ENCODE data around the gene PAX2. TPM values are rescaled to one million over a fixed set of nuclear protein-coding genes. Genes with fewer than 3 reads are reported as not detected.

The PAX2 gene
- total and polyA plus RNA-seq, 2 of the 13 experiments (the other 11 are each of a cell fraction or from before 2014, with no cell fraction given): not detected

DNA sequence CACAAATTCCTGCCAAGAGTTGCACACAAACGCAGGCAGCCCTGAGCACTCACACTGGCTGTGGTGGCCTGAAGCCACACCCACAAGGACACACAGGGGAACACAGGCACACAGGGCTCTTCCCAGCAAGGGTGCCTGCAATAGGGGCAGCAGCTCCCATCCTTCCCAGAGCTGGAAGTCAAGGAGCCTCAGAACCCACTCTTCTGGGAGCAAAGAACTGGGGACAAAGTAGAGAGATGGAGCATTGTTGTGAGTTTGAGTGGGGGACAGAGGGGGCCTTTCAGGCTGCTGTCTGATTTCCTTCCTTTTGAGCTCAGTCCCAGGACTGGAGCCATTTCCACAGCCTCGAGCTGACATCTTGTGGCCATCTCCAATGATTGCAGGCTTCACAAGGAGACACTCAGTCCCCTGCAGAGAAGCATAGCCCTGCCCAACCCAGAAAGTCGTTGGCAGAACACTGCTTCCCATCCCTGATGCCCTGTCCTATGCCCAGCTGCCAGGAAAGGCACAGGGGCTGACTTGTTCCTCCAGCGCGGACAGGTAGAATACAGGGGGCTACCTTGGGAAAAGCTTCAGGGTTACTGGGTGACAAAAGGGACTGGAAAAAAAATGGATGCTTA lies 133.0 kb downstream of the PAX2 start (continued):
- TF ChIP-seq GATAD1 (CRISPR knock-in tag; IDR thresholded peaks at IDR 0.05) (0 out of 2 replicates have a peak, but pooled peaks have one; percentile 22), KDM2A (CRISPR knock-in tag; IDR thresholded peaks at IDR 0.05; ENCODE audit: borderline replicate concordance, low read depth) (peak; percentile 39; the same call in 1 of the 2 replicates), EZH2 (conservative IDR thresholded peaks at IDR 0.05; ENCODE audit: low read depth, low read length) (no peak), FOXA1 (IDR thresholded peaks at IDR 0.05) (no peak), FOXA1 (CRISPR knock-in tag; IDR thresholded peaks at IDR 0.05) (no peak), ELF3 (CRISPR knock-in tag; IDR thresholded peaks at IDR 0.05) (peak; percentile 38; the same call in 1 of the 2 replicates), GZF1 (CRISPR knock-in tag; IDR thresholded peaks at IDR 0.05) (0 out of 2 replicates have a peak, but pooled peaks have one; percentile 20), SMARCC2 (IDR thresholded peaks at IDR 0.05) (no peak), AKAP8 (CRISPR knock-in tag; IDR thresholded peaks at IDR 0.05) (no peak), ZSCAN30 (CRISPR knock-in tag; IDR thresholded peaks at IDR 0.05) (no peak), ZNF660 (CRISPR knock-in tag; IDR thresholded peaks at IDR 0.05; ENCODE audit: borderline replicate concordance, low read depth) (no peak), POLR2G (IDR thresholded peaks at IDR 0.05; ENCODE audit: low read depth, low read length) (no peak), NFIC (IDR thresholded peaks at IDR 0.05; ENCODE audit: low read length) (no peak), PITX1 (CRISPR knock-in tag; IDR thresholded peaks at IDR 0.05) (no peak), SMAD9 (CRISPR knock-in tag; IDR thresholded peaks at IDR 0.05) (no peak), ZNF446 (CRISPR knock-in tag; IDR thresholded peaks at IDR 0.05) (no peak), POLR2AphosphoS2 (IDR thresholded peaks at IDR 0.05; ENCODE audit: low read depth, low read length) (no peak), TGIF2 (CRISPR knock-in tag; IDR thresholded peaks at IDR 0.05) (no peak), PAWR (CRISPR knock-in tag; IDR thresholded peaks at IDR 0.05; ENCODE audit: borderline replicate concordance) (no peak), ZNF382 (CRISPR knock-in tag; IDR thresholded peaks at IDR 0.05; ENCODE audit: borderline replicate concordance) (no peak), ZNF333 (CRISPR knock-in tag; IDR thresholded peaks at IDR 0.05; ENCODE audit: borderline replicate concordance) (no peak)
- TF ChIP-seq, protein P1, sequence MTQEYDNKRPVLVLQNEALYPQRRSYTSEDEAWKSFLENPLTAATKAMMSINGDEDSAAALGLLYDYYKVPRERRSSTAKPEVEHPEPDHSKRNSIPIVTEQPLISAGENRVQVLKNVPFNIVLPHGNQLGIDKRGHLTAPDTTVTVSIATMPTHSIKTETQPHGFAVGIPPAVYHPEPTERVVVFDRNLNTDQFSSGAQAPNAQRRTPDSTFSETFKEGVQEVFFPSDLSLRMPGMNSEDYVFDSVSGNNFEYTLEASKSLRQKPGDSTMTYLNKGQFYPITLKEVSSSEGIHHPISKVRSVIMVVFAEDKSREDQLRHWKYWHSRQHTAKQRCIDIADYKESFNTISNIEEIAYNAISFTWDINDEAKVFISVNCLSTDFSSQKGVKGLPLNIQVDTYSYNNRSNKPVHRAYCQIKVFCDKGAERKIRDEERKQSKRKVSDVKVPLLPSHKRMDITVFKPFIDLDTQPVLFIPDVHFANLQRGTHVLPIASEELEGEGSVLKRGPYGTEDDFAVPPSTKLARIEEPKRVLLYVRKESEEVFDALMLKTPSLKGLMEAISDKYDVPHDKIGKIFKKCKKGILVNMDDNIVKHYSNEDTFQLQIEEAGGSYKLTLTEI (CRISPR knock-in tag; conservative IDR thresholded peaks at IDR 0.05): no peak
- TF ChIP-seq, protein P2, sequence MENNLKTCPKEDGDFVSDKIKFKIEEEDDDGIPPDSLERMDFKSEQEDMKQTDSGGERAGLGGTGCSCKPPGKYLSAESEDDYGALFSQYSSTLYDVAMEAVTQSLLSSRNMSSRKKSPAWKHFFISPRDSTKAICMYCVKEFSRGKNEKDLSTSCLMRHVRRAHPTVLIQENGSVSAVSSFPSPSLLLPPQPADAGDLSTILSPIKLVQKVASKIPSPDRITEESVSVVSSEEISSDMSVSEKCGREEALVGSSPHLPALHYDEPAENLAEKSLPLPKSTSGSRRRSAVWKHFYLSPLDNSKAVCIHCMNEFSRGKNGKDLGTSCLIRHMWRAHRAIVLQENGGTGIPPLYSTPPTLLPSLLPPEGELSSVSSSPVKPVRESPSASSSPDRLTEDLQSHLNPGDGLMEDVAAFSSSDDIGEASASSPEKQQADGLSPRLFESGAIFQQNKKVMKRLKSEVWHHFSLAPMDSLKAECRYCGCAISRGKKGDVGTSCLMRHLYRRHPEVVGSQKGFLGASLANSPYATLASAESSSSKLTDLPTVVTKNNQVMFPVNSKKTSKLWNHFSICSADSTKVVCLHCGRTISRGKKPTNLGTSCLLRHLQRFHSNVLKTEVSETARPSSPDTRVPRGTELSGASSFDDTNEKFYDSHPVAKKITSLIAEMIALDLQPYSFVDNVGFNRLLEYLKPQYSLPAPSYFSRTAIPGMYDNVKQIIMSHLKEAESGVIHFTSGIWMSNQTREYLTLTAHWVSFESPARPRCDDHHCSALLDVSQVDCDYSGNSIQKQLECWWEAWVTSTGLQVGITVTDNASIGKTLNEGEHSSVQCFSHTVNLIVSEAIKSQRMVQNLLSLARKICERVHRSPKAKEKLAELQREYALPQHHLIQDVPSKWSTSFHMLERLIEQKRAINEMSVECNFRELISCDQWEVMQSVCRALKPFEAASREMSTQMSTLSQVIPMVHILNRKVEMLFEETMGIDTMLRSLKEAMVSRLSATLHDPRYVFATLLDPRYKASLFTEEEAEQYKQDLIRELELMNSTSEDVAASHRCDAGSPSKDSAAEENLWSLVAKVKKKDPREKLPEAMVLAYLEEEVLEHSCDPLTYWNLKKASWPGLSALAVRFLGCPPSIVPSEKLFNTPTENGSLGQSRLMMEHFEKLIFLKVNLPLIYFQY (CRISPR knock-in tag; IDR thresholded peaks at IDR 0.05; ENCODE audit: borderline replicate concordance): peak; percentile 36; the same call in 1 of the 2 replicates
- TF ChIP-seq, protein P3, sequence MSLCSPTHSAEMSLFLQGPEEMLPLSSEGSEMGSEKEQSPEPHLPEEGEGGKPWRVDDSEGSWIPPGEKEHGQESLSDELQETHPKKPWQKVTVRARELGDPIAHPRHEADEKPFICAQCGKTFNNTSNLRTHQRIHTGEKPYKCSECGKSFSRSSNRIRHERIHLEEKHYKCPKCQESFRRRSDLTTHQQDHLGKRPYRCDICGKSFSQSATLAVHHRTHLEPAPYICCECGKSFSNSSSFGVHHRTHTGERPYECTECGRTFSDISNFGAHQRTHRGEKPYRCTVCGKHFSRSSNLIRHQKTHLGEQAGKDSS (CRISPR knock-in tag; IDR thresholded peaks at IDR 0.05; ENCODE audit: borderline replicate concordance, low read depth): peak; percentile 54; the same call in 1 of the 2 replicates
- TF ChIP-seq, protein P4, sequence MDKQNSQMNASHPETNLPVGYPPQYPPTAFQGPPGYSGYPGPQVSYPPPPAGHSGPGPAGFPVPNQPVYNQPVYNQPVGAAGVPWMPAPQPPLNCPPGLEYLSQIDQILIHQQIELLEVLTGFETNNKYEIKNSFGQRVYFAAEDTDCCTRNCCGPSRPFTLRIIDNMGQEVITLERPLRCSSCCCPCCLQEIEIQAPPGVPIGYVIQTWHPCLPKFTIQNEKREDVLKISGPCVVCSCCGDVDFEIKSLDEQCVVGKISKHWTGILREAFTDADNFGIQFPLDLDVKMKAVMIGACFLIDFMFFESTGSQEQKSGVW (CRISPR knock-in tag; IDR thresholded peaks at IDR 0.05; ENCODE audit: borderline replicate concordance): no peak

Data from HepG2 (cell line).